ENCODE data around the gene POLN. TPM values are rescaled to one million over a fixed set of nuclear protein-coding genes. Genes with fewer than 3 reads are reported as not detected.

Gene POLN
- polyA plus RNA-seq, 3 donors: 0.08 to 0.33 (median 0.28) TPM

GRCh38 chr4:2267841-2268240 is 25.9 kb upstream of the POLN start:
- Mint-ChIP-seq H3K27ac (no peak overlapping the region), H3K4me3 (no peak overlapping the region), H3K9me3 (no peaks in the 10 kb centered on the region), H3K4me1 (peaks cover 7% of the 10 kb centered on the region), H3K27me3 (ENCODE audit: low read depth in 3 of 3) (no peaks in the 10 kb centered on the region), H3K36me3 (no peaks in the 10 kb centered on the region)
- peaks cover 6% of the 10 kb centered on the region in 2 donors for H3K4me1 ChIP-seq (ENCODE audit: control insufficient read depth in 1 of 2, insufficient read depth in 2 of 2, low read length in 2 of 2)
- H3K4me3 ChIP-seq (replicated peaks in 1 of 3; ENCODE audit: low read depth in 2 of 3, low read length in 3 of 3): no peak overlapping the region
- no peak overlapping the region for H3K4me2 ChIP-seq (replicated peaks; ENCODE audit: extremely low read depth, low read length, poor library complexity, severe bottlenecking)
- H3K27me3 ChIP-seq (ENCODE audit: control insufficient read depth in 2 of 2, insufficient read depth in 2 of 2, low read length in 2 of 2): no peaks in the 10 kb centered on the region
- no peak overlapping the region for H2AFZ ChIP-seq (ENCODE audit: insufficient read depth, low read depth, low read length, poor library complexity, severe bottlenecking)
- no peaks in the 10 kb centered on the region for H4K20me1 ChIP-seq (ENCODE audit: insufficient read depth, low read length)
- H3K27ac ChIP-seq (ENCODE audit: low read depth in 1 of 2, low read length in 2 of 2): no peak overlapping the region
- no peaks in the 10 kb centered on the region for H3K36me3 ChIP-seq (replicated peaks in 1 of 2; ENCODE audit: control insufficient read depth in 1 of 2, insufficient read depth in 2 of 2, low read length in 2 of 2)
- H3K9me3 ChIP-seq (replicated peaks in 1 of 2; ENCODE audit: control insufficient read depth in 1 of 2, insufficient read depth in 1 of 2, low read length in 2 of 2): no peaks in the 10 kb centered on the region
- whole genome bisulfite sequencing (ENCODE audit: insufficient coverage): 89% methylated on average over 9 of the region's 12 CpGs
- no peak for TF ChIP-seq CTCF (IDR thresholded peaks at IDR 0.05)
- no peak overlapping the region for H3K9ac ChIP-seq (ENCODE audit: insufficient read depth, low read length, poor library complexity, severe bottlenecking)
- no peak for DNase-seq
- intact Hi-C loops (cut with micrococcal nuclease): loop anchor here in 1 of 2 donors (10.0 kb wide), 1 partner anchor 553 kb away; the partner anchor contains the start of gene SLBP
- no peaks in the 10 kb centered on the region for H3K79me2 ChIP-seq (ENCODE audit: insufficient read depth, low read length)

- WGBS (ENCODE audit: insufficient coverage): 92% methylated on average over 9 of the region's 18 CpGs
- Histone ChIP-seq H3K4me2 (replicated peaks; ENCODE audit: extremely low read depth, low read length, poor library complexity, severe bottlenecking) (no peak overlapping the region), H3K36me3 (replicated peaks in 1 of 2; ENCODE audit: control insufficient read depth in 1 of 2, insufficient read depth in 2 of 2, low read length in 2 of 2) (no peaks in the 10 kb centered on the region), H3K4me1 (ENCODE audit: control insufficient read depth in 1 of 2, insufficient read depth in 2 of 2, low read length in 2 of 2) (peaks cover 9 to 10% of the 10 kb centered on the region in 2 donors), H2AFZ (ENCODE audit: insufficient read depth, low read depth, low read length, poor library complexity, severe bottlenecking) (no peak overlapping the region), H3K27me3 (ENCODE audit: control insufficient read depth in 2 of 2, insufficient read depth in 2 of 2, low read length in 2 of 2) (no peaks in the 10 kb centered on the region), H3K9ac (ENCODE audit: insufficient read depth, low read length, poor library complexity, severe bottlenecking) (no peak overlapping the region), H3K4me3 (replicated peaks in 1 of 3; ENCODE audit: low read depth in 2 of 3, low read length in 3 of 3) (no peak overlapping the region), H4K20me1 (ENCODE audit: insufficient read depth, low read length) (no peaks in the 10 kb centered on the region), H3K9me3 (replicated peaks in 1 of 2; ENCODE audit: control insufficient read depth in 1 of 2, insufficient read depth in 1 of 2, low read length in 2 of 2) (no peaks in the 10 kb centered on the region), H3K27ac (ENCODE audit: low read depth in 1 of 2, low read length in 2 of 2) (no peak overlapping the region), H3K79me2 (ENCODE audit: insufficient read depth, low read length) (no peaks in the 10 kb centered on the region)
- H3K4me3 Mint-ChIP-seq: no peak overlapping the region
- no peaks in the 10 kb centered on the region for H3K36me3 Mint-ChIP-seq
- H3K4me1 Mint-ChIP-seq: peaks cover 7% of the 10 kb centered on the region
- no peak for DNase-seq
- H3K27ac Mint-ChIP-seq: no peak overlapping the region
- H3K9me3 Mint-ChIP-seq: no peaks in the 10 kb centered on the region
- intact Hi-C loops (cut with micrococcal nuclease): loop anchor here in 1 of 2 donors (10.0 kb wide), 1 partner anchor 553 kb away; the partner anchor contains the start of gene SLBP
- no peak for TF ChIP-seq CTCF (IDR thresholded peaks at IDR 0.05)
- H3K27me3 Mint-ChIP-seq (ENCODE audit: low read depth in 3 of 3): no peaks in the 10 kb centered on the region
Measured at GRCh38 chr4:2267320-2267811, 25.4 kb upstream of the POLN start.

All from CD14-positive monocyte (primary cell).